PFSK-1 (cell line): ENCODE results near the gene PLEKHM1. TPM values are rescaled to one million over a fixed set of nuclear protein-coding genes. Genes with fewer than 3 reads are reported as not detected.
"Not testable (repeated sequence)": the region's sequence is repeated elsewhere in the genome, so short reads cannot be mapped to it uniquely, and the experiment has no call there.

Experiments
- FOXP2 ChIP-seq: optimal IDR thresholded peaks from 2 replicates; pipeline ENCODE3; 2011; ENCODE audit warnings: borderline replicate concordance, control low read depth, inconsistent platforms; ENCODE audit not compliant: insufficient read depth; ENCODE audit errors: extremely low read length, extremely low read depth
- POLR2AphosphoS5 ChIP-seq: IDR thresholded peaks from 2 replicates; pipeline ENCODE4 v1.6.1; 2012; ENCODE audit warnings: low read depth, mild to moderate bottlenecking, control low read depth, low read length, moderate library complexity
- REST ChIP-seq, 2 experiments: IDR thresholded peaks; 2 replicates each; pipeline versions ENCODE4 v1.6.1 to v1.8.0; 2011 to 2012; ENCODE audit warnings: low read depth in 2 of 2, low read length in 2 of 2, control low read depth in 1 of 2, inconsistent platforms in 1 of 2, mild to moderate bottlenecking in 1 of 2, moderate library complexity in 1 of 2; ENCODE audit not compliant: insufficient read depth in 1 of 2
- SIN3A ChIP-seq: IDR thresholded peaks from 2 replicates; pipeline ENCODE4 v1.6.1; 2012; ENCODE audit warnings: mild to moderate bottlenecking, low read length, moderate library complexity, borderline replicate concordance; ENCODE audit not compliant: insufficient read depth
- TAF1 ChIP-seq: IDR thresholded peaks from 2 replicates; pipeline ENCODE4 v1.6.1; 2012; ENCODE audit warnings: low read length, control low read depth, borderline replicate concordance; ENCODE audit not compliant: insufficient read depth
- polyA plus RNA-seq: library from polyadenylated mRNA; unstranded; fragments of >200 nt; gene quantifications from one replicate; pipeline ENCODE4 v1.2.1, GENCODE V29; 2012; ENCODE audit warnings: low read depth, missing spikeins; ENCODE audit not compliant: insufficient read length

Gene PLEKHM1
- polyA plus RNA-seq: 14.5 TPM

- TF ChIP-seq POLR2AphosphoS5; REST (IDR thresholded peaks at IDR 0.05; ENCODE audit: insufficient read depth in 1 of 2, low read depth in 2 of 2, low read length in 2 of 2); FOXP2: not testable (repeated sequence)
These were observed at the start of gene PLEKHM1 for GRCh38 chr17:45490615-45491433. Gene PLEKHM1 (minus strand): TSS chr17:45490721. CDS start chr17:45482484, 8,237 bp downstream.

- TF ChIP-seq FOXP2: no peak
- TF ChIP-seq SIN3A: no peak
- TF ChIP-seq TAF1: no peak
- TF ChIP-seq POLR2AphosphoS5: no peak
- no peak for TF ChIP-seq REST (IDR thresholded peaks at IDR 0.05; ENCODE audit: insufficient read depth in 1 of 2, low read depth in 2 of 2, low read length in 2 of 2)
These were observed 39.4 kb downstream of the PLEKHM1 start for GRCh38 chr17:45451131-45451530.

- TF ChIP-seq FOXP2 (no peak), TAF1 (no peak), REST (IDR thresholded peaks at IDR 0.05; ENCODE audit: insufficient read depth in 1 of 2, low read depth in 2 of 2, low read length in 2 of 2) (no peak), SIN3A (no peak), POLR2AphosphoS5 (no peak)
These were observed 48.8 kb downstream of the PLEKHM1 start for GRCh38 chr17:45441526-45442310.

GRCh38 chr17:45440161-45440778 lies 50.3 kb downstream of the PLEKHM1 start:
- no peak for TF ChIP-seq SIN3A
- no peak for TF ChIP-seq FOXP2
- no peak for TF ChIP-seq REST (IDR thresholded peaks at IDR 0.05; ENCODE audit: insufficient read depth in 1 of 2, low read depth in 2 of 2, low read length in 2 of 2)
- TF ChIP-seq TAF1: no peak
- TF ChIP-seq POLR2AphosphoS5: no peak
